GM19324 (cell line): Measurements from ENCODE around the gene ARF4.

Source experiments
- ATAC-seq: cut with Tn5 transposase; IDR thresholded peaks from one replicate; pipeline ENCODE4 v1.9.1; 2021; ENCODE audit warnings: mild to moderate bottlenecking, moderate library complexity; ENCODE audit not compliant: unreplicated experiment, low FRiP score

The ARF4 gene

GRCh38 chr3:57582474-57583168 is 14.5 kb downstream of the ARF4 start:
- no peak for ATAC-seq

GRCh38 chr3:57577801-57578200 is 19.3 kb downstream of the ARF4 start:
- ATAC-seq: no peak

DNA sequence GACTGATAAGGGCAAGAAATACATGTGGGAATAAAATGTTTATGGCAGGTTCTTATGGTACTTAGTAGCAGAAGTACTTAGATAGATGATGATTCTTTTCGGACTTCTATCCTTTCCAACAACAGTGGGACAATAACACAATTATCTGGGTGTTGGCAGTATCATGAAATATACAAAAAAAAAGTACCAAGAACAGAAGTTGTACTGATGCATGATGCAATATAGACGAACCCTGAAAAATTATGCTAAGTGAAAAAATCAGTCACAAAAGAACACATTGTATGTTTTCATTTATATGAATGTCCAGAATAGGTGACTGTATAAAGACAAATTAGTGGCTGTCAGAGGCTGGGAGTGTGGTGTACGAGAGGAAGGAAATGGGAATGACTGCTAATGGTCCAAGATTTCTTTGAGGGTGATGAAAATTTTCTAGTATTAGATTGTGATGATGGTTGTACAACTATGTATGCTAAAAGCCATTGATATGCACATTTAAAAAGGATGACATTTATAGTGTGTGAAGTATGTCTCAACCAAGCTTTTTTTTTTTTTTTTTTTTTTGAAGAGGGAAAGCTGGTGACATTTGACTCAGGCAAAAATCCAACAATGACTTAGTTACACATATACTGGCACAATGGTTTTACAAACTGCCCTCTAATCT is 21.0 kb downstream of the ARF4 start:
- no peak for ATAC-seq

- ATAC-seq: no peak
These were observed 25.0 kb downstream of the ARF4 start for GRCh38 chr3:57572096-57572495.

GRCh38 chr3:57570878-57571277 is 26.3 kb downstream of the ARF4 start:
- ATAC-seq: no peak

DNA sequence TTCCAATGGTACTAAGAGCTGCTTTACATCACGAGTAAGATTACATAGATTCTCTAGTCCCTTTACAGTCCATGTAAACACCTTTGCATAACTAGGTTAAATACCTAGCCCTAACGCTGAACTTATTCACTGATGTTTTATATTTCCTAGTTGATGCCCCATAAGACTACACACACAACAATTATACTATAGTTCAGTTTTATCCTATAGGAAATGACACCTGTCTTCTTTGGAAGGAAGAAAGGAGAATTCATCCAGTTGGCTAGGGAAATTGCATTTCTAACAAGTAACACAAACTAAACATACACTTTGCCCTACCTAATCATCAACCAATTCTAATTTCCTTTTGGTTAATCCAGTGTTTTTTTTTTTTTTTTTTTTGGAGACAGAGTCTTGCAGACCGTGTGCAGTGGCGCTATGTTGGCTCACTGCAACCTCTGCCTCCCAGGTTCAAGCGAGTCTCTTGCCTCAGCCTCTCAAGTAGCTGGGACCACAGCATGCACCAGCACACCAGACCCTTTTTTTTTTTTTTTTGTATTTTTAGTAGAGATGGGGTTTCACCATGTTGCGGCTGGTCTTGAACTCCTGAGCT is 27.2 kb downstream of the ARF4 start:
- no peak for ATAC-seq

DNA sequence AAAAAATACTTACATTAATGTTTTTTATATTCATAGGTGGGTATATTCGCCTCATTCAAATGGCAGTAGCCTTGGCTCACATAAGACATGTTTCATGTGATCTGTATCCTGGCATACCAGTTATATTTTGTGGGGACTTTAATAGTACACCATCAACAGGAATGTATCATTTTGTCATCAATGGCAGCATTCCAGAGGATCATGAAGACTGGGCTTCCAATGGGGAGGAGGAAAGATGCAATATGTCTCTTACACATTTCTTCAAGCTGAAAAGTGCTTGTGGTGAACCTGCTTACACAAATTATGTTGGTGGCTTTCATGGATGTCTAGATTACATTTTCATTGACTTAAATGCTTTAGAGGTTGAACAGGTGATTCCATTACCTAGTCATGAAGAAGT is 37.6 kb downstream of the ARF4 start:
- ATAC-seq: no peak

DNA sequence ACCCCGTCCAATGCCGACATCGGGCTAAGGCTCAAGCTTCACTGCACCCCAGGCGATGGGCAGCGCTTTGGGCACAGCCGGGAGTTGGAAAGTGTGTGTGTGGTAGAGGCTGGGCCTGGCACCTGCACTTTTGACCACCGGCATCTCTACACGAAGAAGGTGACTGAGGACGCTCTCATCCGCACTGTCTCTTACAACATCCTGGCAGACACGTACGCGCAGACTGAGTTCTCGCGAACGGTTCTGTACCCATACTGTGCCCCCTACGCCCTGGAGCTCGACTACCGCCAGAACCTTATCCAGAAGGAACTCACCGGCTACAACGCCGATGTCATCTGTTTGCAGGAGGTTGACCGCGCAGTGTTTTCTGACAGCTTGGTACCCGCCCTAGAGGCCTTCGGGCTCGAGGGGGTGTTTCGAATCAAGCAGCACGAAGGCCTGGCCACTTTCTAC is 40.0 kb downstream of the ARF4 start:
- ATAC-seq: peak; percentile 19

- ATAC-seq: peak; percentile 31
These were observed 40.6 kb downstream of the ARF4 start for GRCh38 chr3:57556459-57557084.

GRCh38 chr3:57555738-57556458 is 41.2 kb downstream of the ARF4 start, which contains the start of gene PDE12:
TSS of gene PDE12 (plus strand) at chr3:57556274. CDS start at chr3:57556380, 106 bp downstream.
- peak; percentile 88 for ATAC-seq

DNA sequence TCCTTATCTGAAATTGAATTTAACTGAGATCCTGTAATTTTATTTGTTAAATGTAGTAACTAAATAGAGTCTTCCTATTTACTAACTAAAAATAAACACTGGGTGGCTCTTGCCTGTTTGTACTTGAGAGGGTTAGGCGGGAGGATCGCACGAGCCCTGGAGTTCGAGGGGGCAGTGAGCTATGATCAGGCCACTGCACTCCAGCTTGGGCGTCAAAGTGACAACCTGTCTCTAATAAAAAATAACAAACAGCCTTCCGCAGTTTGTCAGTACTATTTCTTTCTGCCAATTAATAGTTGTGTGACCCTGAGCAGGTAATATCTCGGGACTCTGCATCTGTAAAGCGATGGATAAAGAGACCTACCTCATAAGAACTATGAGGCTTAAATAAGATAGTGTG is 41.8 kb downstream of the ARF4 start:
- peak; percentile 2 for ATAC-seq

- no peak for ATAC-seq
These were observed 50.5 kb downstream of the ARF4 start for GRCh38 chr3:57546616-57547015.

- no peak for ATAC-seq
These were observed 51.4 kb downstream of the ARF4 start for GRCh38 chr3:57545636-57546268.

DNA sequence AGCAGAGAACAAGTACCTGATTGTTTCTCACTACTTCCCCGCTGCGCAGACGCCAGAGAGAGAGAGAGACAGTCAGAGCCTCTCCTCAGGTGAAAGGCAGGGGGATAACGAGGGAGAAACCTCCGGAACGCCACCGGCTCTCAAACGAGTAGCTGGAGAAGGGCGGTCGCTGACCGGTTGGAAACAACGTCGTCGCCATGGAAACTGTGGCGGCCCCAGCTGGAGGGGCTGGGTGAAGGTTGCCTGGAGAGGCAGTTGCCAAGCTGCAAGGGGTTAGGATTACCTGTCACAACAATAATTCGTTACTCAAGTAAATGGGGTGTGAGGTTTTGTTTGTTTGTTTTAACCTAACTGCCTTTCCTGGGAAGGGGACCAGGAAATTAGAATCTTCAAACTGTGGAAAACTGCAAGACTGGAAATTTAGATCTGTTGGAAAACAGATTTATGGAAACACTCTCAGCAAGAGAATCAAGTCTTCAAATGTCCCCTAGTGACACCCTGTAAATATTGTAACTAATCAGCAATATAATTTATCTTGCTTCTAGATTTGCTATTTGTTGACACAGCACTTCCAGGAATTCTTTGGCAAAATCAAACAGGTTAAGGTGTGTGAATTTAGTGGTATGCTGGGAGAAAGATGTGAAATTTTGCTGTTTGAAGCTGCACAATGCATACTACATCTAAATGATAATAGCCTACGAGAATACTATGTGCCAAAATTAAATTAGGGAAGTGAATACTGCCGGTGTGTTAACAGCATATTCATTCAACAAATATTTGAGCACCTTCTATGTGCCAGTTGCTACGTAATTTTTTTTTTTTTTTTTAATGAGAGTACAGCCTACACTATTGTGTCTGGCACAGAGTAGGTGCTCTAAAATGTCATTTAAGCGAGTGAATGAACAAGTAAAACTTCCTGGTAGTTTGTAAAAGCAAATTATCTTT is 52.7 kb downstream of the ARF4 start, which contains the start of gene DNAH12:
Gene DNAH12, minus strand, starts transcription at position 164 of the 945 bp plus-strand sequence. CDS start 1,474 bp downstream, outside the sequence.
- no peak for ATAC-seq

- no peak for ATAC-seq
These were observed 58.7 kb downstream of the ARF4 start for GRCh38 chr3:57538465-57538864.

GRCh38 chr3:57530071-57530608 is 67.0 kb downstream of the ARF4 start:
- no peak for ATAC-seq
